ENCODE measurements around the gene ACKR3. TPM values are rescaled to one million over a fixed set of nuclear protein-coding genes. Genes with fewer than 3 reads are reported as not detected.

ACKR3 gene
- total RNA-seq, 1 donor from 2014 or later, result 39.3 TPM

DNA sequence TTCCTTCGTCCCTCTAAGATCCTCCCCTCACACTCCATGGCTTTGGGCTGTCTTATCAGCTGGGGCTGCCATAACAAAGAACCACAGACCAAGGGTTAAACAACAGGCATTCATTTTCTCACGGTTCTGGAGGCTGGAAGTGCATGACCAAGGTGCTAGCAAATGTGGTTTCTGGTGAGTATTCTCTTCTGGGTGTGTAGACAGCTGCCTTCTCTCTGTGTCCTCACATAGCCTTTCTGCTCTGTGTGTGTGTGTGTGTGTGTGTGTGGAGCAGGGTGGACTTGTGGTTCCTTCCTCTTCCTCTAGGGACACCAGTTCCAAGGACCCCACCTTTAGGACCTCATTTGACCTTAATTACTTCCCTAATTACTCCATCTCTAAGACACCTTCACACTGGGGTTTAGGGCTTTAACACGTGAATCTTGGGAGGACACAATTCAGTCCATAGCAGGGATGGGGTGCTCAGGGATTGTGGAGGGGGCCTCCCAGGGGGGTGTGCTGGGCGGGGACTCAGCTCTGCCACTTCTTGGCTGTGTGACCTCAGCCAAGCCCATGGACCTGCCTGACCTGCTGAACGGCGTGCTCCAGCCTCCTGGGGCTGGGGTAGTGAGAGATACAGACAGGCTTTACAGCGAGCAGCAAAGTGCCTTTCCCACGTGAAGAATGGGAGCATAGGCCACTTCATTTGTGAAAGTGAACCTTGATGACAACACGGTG, 38.0 kb downstream of the ACKR3 start:
- intact Hi-C loops (cut with micrococcal nuclease), result no loop called here
- H3K4me1 ChIP-seq, result peaks cover 11% of the 10 kb centered on the region

GRCh38 chr2:236608188-236608525, 38.5 kb downstream of the ACKR3 start:
- DNase-seq, result no peak
- Histone ChIP-seq H3K9me3 (replicated peaks) (no peaks in the 10 kb centered on the region), H3K27me3 (ENCODE audit: low read depth) (no peaks in the 10 kb centered on the region), H3K27ac (replicated peaks) (no peak overlapping the region), H3K4me1 (peaks cover 11% of the 10 kb centered on the region), H3K4me3 (no peak overlapping the region), H3K36me3 (no peaks in the 10 kb centered on the region)
- no peak for TF ChIP-seq CTCF (IDR thresholded peaks at IDR 0.05; ENCODE audit: borderline replicate concordance)
- intact Hi-C loops (cut with micrococcal nuclease), result no loop called here

More for the DNA sequence above, 38.0 kb downstream of the ACKR3 start:
- Histone ChIP-seq H3K27me3 (ENCODE audit: low read depth) (no peaks in the 10 kb centered on the region), H3K4me3 (no peak overlapping the region), H3K9me3 (replicated peaks) (no peaks in the 10 kb centered on the region), H3K36me3 (no peaks in the 10 kb centered on the region), H3K27ac (replicated peaks) (no peak overlapping the region)
- DNase-seq, result no peak
- peak; percentile 16 for TF ChIP-seq CTCF (IDR thresholded peaks at IDR 0.05; ENCODE audit: borderline replicate concordance)

DNA sequence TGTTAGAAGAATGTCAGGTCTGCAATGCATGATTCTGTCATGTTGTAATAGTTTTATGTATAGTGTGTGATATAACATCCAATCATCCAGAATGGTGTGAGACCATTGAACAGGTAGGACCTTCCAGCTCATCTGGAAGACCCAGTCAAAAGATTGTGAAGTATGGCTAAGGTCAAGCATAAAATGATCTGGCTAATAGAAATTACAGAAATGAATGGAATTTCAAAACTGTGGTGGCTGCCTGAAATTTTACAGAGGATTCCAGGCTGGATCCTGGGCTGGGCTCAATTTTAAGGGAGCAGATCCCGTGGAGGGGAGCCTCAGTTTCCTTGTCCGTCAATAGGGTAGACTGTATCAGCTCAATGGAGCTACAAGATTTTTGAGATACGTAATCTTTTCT, 39.1 kb downstream of the ACKR3 start:
- TF ChIP-seq CTCF (IDR thresholded peaks at IDR 0.05; ENCODE audit: borderline replicate concordance), result no peak
- Histone ChIP-seq H3K4me1 (peaks cover 15% of the 10 kb centered on the region), H3K9me3 (replicated peaks) (no peaks in the 10 kb centered on the region), H3K27ac (replicated peaks) (no peak overlapping the region), H3K4me3 (no peak overlapping the region), H3K27me3 (ENCODE audit: low read depth) (no peaks in the 10 kb centered on the region), H3K36me3 (no peaks in the 10 kb centered on the region)
- no peak for DNase-seq
- intact Hi-C loops (cut with micrococcal nuclease), result no loop called here

GRCh38 chr2:236610991-236611821, 41.6 kb downstream of the ACKR3 start:
- Histone ChIP-seq H3K4me1 (peaks cover 15% of the 10 kb centered on the region), H3K27ac (replicated peaks) (no peak overlapping the region), H3K9me3 (replicated peaks) (no peaks in the 10 kb centered on the region), H3K4me3 (no peak overlapping the region), H3K27me3 (ENCODE audit: low read depth) (no peaks in the 10 kb centered on the region), H3K36me3 (no peaks in the 10 kb centered on the region)
- no peak for TF ChIP-seq CTCF (IDR thresholded peaks at IDR 0.05; ENCODE audit: borderline replicate concordance)
- intact Hi-C loops (cut with micrococcal nuclease), result no loop called here
- DNase-seq, result no peak

DNA sequence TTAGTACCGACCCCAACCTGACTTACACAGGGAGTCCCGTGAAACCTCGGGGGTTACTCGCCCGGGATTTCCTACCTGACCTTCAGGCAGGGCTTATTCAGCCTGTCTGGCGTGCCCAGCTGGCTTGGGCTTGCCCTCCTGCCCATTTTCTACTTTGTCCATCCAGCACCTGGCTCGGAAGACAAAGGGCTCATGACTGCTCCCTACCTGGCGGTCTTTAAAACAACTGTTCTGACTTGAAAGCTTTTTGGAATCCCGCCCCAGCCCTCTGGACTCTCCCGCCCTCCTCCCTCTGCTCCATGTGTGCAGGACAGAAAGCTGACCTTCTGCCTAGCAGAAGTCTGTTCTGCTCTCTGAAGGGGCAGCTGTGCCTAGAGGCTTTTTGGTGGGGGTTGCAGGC, 43.1 kb downstream of the ACKR3 start:
- H3K27me3 ChIP-seq (ENCODE audit: low read depth), result peaks cover 1% of the 10 kb centered on the region
- peaks cover 7% of the 10 kb centered on the region for H3K4me1 ChIP-seq
- no peak for TF ChIP-seq CTCF (IDR thresholded peaks at IDR 0.05; ENCODE audit: borderline replicate concordance)
- H3K4me3 ChIP-seq, result no peak overlapping the region
- no peak for DNase-seq
- intact Hi-C loops (cut with micrococcal nuclease), result no loop called here
- no peaks in the 10 kb centered on the region for H3K36me3 ChIP-seq
- no peaks in the 10 kb centered on the region for H3K9me3 ChIP-seq (replicated peaks)
- no peak overlapping the region for H3K27ac ChIP-seq (replicated peaks)

Data from left ventricle myocardium inferior (tissue), 1 donor.